ENCODE results near the gene PPDPF.

Gene PPDPF

DNA sequence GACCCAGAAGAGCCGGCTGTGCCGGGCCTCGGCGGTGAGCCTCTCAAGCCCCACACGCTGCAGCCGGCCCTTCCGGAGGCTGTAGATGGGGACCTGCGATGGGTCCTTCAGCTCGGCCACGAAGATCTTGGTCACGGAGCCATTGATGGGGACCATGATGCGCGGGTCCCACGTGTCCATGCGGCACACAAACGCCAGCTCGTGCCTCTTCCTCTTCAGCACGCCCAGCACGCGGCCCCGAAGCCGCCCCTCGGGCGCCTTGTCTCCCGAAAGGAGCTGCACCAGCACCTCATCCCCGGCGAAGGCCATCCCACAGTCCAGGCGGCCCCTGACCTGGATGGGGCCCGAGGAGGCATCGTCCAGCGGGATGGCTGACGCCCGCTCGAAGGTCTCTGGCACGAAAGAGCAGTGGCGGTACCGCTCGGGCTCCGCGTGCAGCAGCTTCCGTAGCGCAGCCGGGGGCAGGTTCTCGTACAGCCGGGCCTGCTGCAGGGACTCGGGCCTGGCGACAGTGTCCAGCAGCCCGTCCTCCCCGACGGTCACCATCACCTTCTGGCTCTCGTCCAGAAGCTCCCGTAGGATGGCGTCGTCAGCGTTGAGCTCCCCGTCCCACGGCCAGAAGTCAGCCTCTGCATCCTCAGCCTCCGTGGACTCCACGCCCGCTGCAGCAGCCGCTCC, 44.6 kb downstream of the PPDPF start:
- ATAC-seq = no peak
- TF ChIP-seq, protein P1, sequence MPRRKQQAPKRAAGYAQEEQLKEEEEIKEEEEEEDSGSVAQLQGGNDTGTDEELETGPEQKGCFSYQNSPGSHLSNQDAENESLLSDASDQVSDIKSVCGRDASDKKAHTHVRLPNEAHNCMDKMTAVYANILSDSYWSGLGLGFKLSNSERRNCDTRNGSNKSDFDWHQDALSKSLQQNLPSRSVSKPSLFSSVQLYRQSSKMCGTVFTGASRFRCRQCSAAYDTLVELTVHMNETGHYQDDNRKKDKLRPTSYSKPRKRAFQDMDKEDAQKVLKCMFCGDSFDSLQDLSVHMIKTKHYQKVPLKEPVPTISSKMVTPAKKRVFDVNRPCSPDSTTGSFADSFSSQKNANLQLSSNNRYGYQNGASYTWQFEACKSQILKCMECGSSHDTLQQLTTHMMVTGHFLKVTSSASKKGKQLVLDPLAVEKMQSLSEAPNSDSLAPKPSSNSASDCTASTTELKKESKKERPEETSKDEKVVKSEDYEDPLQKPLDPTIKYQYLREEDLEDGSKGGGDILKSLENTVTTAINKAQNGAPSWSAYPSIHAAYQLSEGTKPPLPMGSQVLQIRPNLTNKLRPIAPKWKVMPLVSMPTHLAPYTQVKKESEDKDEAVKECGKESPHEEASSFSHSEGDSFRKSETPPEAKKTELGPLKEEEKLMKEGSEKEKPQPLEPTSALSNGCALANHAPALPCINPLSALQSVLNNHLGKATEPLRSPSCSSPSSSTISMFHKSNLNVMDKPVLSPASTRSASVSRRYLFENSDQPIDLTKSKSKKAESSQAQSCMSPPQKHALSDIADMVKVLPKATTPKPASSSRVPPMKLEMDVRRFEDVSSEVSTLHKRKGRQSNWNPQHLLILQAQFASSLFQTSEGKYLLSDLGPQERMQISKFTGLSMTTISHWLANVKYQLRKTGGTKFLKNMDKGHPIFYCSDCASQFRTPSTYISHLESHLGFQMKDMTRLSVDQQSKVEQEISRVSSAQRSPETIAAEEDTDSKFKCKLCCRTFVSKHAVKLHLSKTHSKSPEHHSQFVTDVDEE (CRISPR knock-in tag; IDR thresholded peaks at IDR 0.05) = no peak

DNA sequence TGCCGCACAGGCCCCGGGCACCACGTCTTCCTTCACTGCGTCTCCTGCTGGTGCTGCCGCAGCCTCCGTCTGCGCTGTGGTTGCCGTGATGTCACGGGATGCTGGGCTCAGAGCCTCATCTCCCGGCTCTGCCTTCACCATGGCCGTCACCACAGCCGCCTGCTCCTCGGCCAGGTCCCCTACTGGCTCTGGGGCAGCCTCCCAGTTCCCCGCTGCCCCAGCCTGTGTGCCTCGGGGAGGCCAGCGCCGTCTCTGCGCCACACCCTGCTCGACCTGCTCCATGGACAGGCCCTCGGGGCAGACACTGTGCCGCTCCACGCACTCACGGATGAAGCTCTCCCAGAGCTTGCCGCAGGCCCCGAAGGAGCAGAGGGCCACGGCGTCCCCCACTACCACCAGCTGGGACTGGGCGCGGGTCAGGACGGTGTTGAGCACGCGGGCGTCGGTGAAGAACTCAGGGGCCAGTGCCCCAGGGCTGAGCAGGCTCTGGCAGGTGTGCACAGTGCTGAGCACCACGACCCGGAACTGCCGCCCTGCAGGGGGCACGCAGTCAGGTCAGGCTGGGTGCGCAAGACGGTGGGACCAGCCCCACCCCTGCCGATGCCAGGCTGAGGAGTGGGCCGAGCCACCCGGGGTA, 45.3 kb downstream of the PPDPF start:
- ATAC-seq = no peak
- TF ChIP-seq, protein P2, sequence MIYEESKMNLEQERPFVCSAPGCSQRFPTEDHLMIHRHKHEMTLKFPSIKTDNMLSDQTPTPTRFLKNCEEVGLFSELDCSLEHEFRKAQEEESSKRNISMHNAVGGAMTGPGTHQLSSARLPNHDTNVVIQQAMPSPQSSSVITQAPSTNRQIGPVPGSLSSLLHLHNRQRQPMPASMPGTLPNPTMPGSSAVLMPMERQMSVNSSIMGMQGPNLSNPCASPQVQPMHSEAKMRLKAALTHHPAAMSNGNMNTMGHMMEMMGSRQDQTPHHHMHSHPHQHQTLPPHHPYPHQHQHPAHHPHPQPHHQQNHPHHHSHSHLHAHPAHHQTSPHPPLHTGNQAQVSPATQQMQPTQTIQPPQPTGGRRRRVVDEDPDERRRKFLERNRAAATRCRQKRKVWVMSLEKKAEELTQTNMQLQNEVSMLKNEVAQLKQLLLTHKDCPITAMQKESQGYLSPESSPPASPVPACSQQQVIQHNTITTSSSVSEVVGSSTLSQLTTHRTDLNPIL (CRISPR knock-in tag; IDR thresholded peaks at IDR 0.05; ENCODE audit: low read depth) = no peak
- TF ChIP-seq OSR1 (CRISPR knock-in tag; IDR thresholded peaks at IDR 0.05) (no peak), ZNF565 (CRISPR knock-in tag; conservative IDR thresholded peaks at IDR 0.05; ENCODE audit: low read depth) (no peak), CSDC2 (CRISPR knock-in tag; IDR thresholded peaks at IDR 0.05) (no peak), ARNTL (CRISPR knock-in tag; IDR thresholded peaks at IDR 0.05; ENCODE audit: borderline replicate concordance, low read depth) (no peak), ZNF8 (CRISPR knock-in tag; IDR thresholded peaks at IDR 0.05) (no peak), TCF4 (CRISPR knock-in tag; IDR thresholded peaks at IDR 0.05; ENCODE audit: borderline replicate concordance) (no peak), ZNF70 (CRISPR knock-in tag; IDR thresholded peaks at IDR 0.05) (no peak), PPARA (CRISPR knock-in tag; IDR thresholded peaks at IDR 0.05; ENCODE audit: borderline replicate concordance) (no peak), ZFP30 (CRISPR knock-in tag; IDR thresholded peaks at IDR 0.05) (no peak), RARB (CRISPR knock-in tag; IDR thresholded peaks at IDR 0.05) (no peak), ISL1 (CRISPR knock-in tag; IDR thresholded peaks at IDR 0.05) (no peak)
- TF ChIP-seq, protein P3, sequence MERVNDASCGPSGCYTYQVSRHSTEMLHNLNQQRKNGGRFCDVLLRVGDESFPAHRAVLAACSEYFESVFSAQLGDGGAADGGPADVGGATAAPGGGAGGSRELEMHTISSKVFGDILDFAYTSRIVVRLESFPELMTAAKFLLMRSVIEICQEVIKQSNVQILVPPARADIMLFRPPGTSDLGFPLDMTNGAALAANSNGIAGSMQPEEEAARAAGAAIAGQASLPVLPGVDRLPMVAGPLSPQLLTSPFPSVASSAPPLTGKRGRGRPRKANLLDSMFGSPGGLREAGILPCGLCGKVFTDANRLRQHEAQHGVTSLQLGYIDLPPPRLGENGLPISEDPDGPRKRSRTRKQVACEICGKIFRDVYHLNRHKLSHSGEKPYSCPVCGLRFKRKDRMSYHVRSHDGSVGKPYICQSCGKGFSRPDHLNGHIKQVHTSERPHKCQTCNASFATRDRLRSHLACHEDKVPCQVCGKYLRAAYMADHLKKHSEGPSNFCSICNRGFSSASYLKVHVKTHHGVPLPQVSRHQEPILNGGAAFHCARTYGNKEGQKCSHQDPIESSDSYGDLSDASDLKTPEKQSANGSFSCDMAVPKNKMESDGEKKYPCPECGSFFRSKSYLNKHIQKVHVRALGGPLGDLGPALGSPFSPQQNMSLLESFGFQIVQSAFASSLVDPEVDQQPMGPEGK (CRISPR knock-in tag; IDR thresholded peaks at IDR 0.05; ENCODE audit: borderline replicate concordance) = no peak
- TF ChIP-seq, protein P1 (CRISPR knock-in tag; IDR thresholded peaks at IDR 0.05) = no peak

DNA sequence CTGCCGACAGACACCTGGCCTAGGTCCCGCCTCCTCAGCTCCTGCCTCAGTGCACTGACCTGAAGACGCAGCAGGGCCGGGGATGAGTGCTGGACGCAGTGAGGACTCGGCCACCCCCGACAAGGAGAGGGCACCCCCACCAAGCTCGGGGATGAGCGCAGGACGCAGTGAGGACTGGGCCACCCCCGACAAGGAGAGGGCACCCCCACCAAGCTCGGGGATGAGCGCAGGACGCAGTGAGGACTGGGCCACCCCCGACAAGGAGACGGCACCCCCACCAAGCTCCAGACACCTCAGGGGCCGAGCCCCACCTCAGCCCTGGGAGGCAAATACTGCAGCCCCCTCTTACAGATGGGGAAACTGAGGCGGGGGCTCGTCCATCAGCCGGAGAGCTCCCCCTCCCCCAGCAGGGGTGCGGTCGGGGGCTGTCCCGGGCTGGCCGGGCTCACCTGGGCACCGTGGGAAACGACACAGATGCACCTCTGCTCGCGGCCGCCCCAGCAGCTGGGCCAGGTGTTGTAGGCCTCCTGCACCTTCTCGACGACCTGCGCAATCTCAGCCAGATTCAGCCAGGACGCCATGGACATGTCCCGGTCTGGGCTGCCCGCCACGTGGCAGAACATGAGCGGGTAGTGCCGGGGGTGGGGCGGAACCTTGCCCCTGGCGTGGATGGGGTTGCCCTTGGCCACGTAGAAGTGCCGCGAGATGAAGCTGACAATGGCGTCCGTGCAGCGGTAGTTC, 46.0 kb downstream of the PPDPF start:
- no peak for ATAC-seq

DNA sequence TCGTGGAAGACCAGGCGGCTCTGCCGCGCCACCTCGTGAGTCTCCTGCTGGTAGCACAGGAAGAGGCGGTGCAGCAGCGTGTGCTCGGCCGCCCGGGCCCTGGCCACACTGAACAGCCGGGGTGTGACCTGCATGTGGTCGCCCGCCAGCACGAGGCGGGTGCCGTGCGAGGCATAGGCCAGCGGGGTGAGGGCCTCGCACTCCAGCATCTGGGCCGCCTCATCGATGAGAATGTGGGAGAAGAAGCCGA, 46.5 kb downstream of the PPDPF start:
- no peak for TF ChIP-seq TCF4 (CRISPR knock-in tag; IDR thresholded peaks at IDR 0.05; ENCODE audit: borderline replicate concordance)
- ATAC-seq = no peak

More for the DNA sequence above, 46.0 kb downstream of the PPDPF start:
- TF ChIP-seq ISL1 (CRISPR knock-in tag; IDR thresholded peaks at IDR 0.05) (no peak), ZFP3 (CRISPR knock-in tag; IDR thresholded peaks at IDR 0.05) (no peak), ESRRG (CRISPR knock-in tag; IDR thresholded peaks at IDR 0.05) (no peak), ZC3H10 (CRISPR knock-in tag; IDR thresholded peaks at IDR 0.05) (no peak), ARNTL (CRISPR knock-in tag; IDR thresholded peaks at IDR 0.05; ENCODE audit: borderline replicate concordance, low read depth) (no peak), TCF4 (CRISPR knock-in tag; IDR thresholded peaks at IDR 0.05; ENCODE audit: borderline replicate concordance) (no peak)
